ENCODE results near the gene NT5DC2. TPM values are rescaled to one million over a fixed set of nuclear protein-coding genes. Genes with fewer than 3 reads are reported as not detected.

NT5DC2 gene
- total and polyA plus RNA-seq, 3 experiments from 2014 or later: 1.2 to 84.6 (median 80.3) TPM

DNA sequence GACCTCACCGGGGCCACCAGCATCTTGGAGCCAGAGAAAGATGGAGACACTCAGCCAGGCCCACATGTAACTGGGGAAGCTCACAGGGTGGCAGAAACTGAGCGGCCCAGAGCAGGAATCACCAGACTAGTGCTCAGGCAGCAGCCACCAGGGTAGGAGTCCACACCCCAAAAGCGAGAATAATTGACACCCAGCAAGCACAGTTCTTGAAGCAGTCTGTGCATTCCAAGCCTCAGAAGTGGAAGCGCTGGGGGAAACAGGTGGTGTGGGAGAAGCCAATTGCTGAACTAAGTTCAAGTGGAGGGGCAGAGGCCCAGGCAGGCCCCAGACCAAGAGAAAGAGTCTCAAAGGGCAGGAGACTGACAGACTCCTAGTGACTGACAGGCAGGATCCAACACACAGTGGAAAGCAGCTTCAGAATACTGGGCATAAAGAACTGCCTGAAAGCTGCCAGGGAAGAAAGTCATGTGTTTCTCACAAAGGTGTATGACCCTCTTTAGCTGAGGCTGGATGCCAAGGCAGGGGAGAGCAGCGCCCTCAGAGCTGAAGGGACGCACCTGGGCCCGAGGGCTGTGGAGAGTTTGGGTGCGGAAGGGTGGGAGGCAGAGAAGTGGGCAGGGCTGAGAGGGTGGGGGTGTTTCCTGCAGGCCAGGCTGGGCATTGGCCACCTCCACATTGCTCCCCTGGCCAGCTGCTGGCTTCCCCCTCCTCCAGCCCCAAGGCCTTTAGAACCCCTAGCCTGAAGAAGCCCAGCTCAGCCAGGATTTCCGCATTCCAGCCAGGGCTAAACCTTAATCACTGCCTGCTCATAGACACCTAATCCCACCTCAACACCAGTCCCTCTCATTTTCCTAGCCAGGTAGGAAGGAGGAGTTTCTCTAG is 7.7 kb downstream of the NT5DC2 start:
- H3K9me3 ChIP-seq (ENCODE audit: low read length): no peaks in the 10 kb centered on the region
- Mint-ChIP-seq H3K36me3 (no peaks in the 10 kb centered on the region), H3K4me1 (peaks cover 0 to 1% (median 0%) of the 10 kb centered on the region in 3 donors), H3K4me3 (no peak overlapping the region), H3K27ac (peak overlapping the region in 2 of 8 donors; percentile 29 to 51), H3K9me3 (no peaks in the 10 kb centered on the region), H3K27me3 (peaks cover 0 to 2% of the 10 kb centered on the region in 2 donors)
- POLR2A ChIA-PET: no interaction called here
- H3K36me3 ChIP-seq (ENCODE audit: insufficient read depth, low read length): no peaks in the 10 kb centered on the region
- H3K27ac ChIP-seq (ENCODE audit: low read depth, low read length): no peak overlapping the region
- H3K27me3 ChIP-seq (ENCODE audit: insufficient read depth, low read length, poor library complexity, severe bottlenecking): no peaks in the 10 kb centered on the region
- CTCF ChIA-PET: no interaction called here
- no peak overlapping the region for H3K4me3 ChIP-seq (ENCODE audit: low read length)
- no peaks in the 10 kb centered on the region for H3K4me1 ChIP-seq (ENCODE audit: insufficient read depth, low read length)
- peak in 1 of 5 donors; percentile 27 for DNase-seq

DNA sequence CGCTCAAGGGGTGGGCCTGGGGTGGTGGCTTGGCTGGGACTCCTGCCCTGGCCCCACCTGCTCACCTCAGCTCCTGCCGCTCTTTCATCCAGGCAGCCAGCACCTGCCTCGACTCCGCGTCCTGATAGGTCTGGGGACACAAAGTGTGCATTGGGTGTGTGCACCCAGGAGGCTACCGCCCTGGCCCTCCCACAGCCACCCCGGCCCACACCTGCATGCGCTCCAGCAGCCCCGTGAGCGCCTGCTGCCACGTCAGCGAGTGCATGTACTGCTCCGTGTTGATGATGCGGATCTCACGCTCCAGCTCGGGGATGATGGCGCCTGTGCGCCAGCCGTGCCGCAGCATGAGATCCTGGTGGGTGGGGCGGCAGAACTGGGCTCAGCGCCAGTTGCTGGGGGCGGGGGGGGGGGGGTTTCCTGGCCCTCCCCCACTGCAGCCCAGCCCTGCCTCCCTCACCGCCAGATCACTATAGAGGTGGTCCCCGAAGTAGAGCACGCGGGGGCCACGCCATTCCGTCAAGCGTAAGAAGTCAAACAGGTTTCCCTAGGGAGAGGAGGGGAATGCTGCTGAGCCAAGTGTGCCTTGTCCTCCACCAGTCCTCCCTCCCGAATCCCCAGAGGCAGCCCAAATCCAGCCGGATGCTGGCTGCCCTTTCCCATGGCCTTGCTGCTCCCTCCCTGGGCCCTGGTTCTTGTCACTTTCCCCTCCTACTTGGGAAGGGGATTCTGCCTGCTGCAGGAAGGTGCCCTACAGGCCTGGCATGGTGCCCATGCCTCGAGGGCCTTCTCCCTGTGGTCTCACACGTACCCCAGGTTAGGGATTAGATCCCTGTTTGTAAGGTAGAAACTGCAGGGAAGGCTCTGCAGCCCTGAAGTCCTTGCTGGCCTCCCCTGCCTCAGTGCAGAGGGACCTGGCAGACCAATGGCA is 8.6 kb downstream of the NT5DC2 start:
- H3K4me3 ChIP-seq (ENCODE audit: low read length): no peak overlapping the region
- no peak overlapping the region for H3K27ac ChIP-seq (ENCODE audit: low read depth, low read length)
- Mint-ChIP-seq H3K36me3 (no peaks in the 10 kb centered on the region), H3K4me3 (no peak overlapping the region), H3K27ac (no peak overlapping the region), H3K4me1 (no peaks in the 10 kb centered on the region), H3K27me3 (peaks cover 0 to 2% of the 10 kb centered on the region in 2 donors), H3K9me3 (no peaks in the 10 kb centered on the region)
- peak in 1 of 5 donors; percentile 42 for DNase-seq
- no peaks in the 10 kb centered on the region for H3K9me3 ChIP-seq (ENCODE audit: low read length)
- POLR2A ChIA-PET: no interaction called here
- no peaks in the 10 kb centered on the region for H3K4me1 ChIP-seq (ENCODE audit: insufficient read depth, low read length)
- CTCF ChIA-PET: no interaction called here
- H3K36me3 ChIP-seq (ENCODE audit: insufficient read depth, low read length): no peaks in the 10 kb centered on the region
- no peaks in the 10 kb centered on the region for H3K27me3 ChIP-seq (ENCODE audit: insufficient read depth, low read length, poor library complexity, severe bottlenecking)

DNA sequence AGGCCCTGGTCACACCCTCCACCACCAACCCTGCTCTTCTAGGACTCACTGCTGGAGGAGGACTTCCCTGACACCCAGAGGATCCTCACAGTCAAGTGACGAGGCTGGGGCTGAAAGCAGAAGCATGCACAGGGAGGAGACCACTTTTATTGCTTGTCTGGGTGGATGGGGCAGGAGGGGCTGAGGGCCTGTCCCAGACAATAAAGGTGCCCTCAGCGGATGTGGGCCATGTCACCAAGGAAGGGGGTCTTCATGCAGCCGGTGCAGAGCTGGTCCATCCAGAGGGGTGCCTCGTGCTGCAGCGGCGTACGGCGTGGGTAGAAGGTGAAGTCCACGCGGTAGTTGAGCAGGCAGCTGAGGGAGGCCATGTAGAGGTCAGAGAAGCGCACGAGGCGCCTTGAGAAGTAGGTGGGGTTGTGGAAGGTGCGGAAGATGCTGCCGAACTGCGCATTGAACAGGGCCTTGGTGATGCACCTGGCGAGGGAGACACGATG is 9.4 kb downstream of the NT5DC2 start:
- POLR2A ChIA-PET: no interaction called here
- CTCF ChIA-PET: no interaction called here
- peak in 1 of 5 donors; percentile 26 for DNase-seq

DNA sequence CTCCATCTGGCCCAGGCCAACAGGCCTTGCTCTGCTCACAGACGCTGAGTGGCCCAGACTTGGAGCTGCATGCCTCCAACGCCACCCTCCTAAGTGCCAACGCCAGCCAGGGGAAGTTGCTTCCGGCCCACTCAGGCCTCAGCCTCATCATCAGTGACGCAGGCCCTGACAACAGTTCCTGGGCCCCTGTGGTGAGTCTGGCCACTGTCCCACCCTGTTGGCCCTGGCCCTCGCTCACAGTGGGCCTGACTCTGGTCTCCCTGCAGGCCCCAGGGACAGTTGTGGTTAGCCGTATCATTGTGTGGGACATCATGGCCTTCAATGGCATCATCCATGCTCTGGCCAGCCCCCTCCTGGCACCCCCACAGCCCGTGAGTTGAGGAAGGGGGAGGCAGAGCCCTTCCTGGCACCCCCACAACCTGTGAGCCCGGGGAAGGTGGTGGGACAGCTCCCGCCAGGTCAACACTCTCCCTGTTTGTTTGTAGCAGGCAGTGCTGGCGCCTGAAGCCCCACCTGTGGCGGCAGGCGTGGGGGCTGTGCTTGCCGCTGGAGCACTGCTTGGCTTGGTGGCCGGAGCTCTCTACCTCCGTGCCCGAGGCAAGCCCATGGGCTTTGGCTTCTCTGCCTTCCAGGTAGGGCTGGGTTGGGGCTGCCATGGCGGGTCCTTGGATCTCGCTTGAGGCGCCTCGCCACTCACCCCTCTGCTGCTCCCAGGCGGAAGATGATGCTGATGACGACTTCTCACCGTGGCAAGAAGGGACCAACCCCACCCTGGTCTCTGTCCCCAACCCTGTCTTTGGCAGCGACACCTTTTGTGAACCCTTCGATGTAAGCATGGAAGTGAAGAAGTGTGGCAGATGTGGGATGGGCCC is 10.0 kb downstream of the NT5DC2 start:
- Mint-ChIP-seq H3K9me3 (no peaks in the 10 kb centered on the region), H3K4me3 (no peak overlapping the region), H3K27ac (peak overlapping the region in 1 of 8 donors; percentile 77), H3K36me3 (no peaks in the 10 kb centered on the region), H3K4me1 (no peaks in the 10 kb centered on the region), H3K27me3 (peaks cover 0 to 2% of the 10 kb centered on the region in 2 donors)
- Histone ChIP-seq H3K36me3 (ENCODE audit: insufficient read depth, low read length) (no peaks in the 10 kb centered on the region), H3K4me1 (ENCODE audit: insufficient read depth, low read length) (no peaks in the 10 kb centered on the region), H3K4me3 (ENCODE audit: low read length) (no peak overlapping the region), H3K9me3 (ENCODE audit: low read length) (no peaks in the 10 kb centered on the region), H3K27ac (ENCODE audit: low read depth, low read length) (no peak overlapping the region), H3K27me3 (ENCODE audit: insufficient read depth, low read length, poor library complexity, severe bottlenecking) (no peaks in the 10 kb centered on the region)
- ChIA-PET CTCF (no interaction called here), POLR2A (no interaction called here)
- peak in 1 of 5 donors; percentile 44 for DNase-seq

More for the DNA sequence above, 9.4 kb downstream of the NT5DC2 start:
- Mint-ChIP-seq H3K4me1 (no peaks in the 10 kb centered on the region), H3K27ac (no peak overlapping the region), H3K9me3 (no peaks in the 10 kb centered on the region), H3K4me3 (no peak overlapping the region), H3K36me3 (no peaks in the 10 kb centered on the region), H3K27me3 (peaks cover 0 to 2% of the 10 kb centered on the region in 2 donors)
- H3K4me1 ChIP-seq (ENCODE audit: insufficient read depth, low read length): no peaks in the 10 kb centered on the region
- H3K27me3 ChIP-seq (ENCODE audit: insufficient read depth, low read length, poor library complexity, severe bottlenecking): no peaks in the 10 kb centered on the region
- no peak overlapping the region for H3K27ac ChIP-seq (ENCODE audit: low read depth, low read length)
- H3K4me3 ChIP-seq (ENCODE audit: low read length): no peak overlapping the region
- no peaks in the 10 kb centered on the region for H3K9me3 ChIP-seq (ENCODE audit: low read length)
- no peaks in the 10 kb centered on the region for H3K36me3 ChIP-seq (ENCODE audit: insufficient read depth, low read length)

DNA sequence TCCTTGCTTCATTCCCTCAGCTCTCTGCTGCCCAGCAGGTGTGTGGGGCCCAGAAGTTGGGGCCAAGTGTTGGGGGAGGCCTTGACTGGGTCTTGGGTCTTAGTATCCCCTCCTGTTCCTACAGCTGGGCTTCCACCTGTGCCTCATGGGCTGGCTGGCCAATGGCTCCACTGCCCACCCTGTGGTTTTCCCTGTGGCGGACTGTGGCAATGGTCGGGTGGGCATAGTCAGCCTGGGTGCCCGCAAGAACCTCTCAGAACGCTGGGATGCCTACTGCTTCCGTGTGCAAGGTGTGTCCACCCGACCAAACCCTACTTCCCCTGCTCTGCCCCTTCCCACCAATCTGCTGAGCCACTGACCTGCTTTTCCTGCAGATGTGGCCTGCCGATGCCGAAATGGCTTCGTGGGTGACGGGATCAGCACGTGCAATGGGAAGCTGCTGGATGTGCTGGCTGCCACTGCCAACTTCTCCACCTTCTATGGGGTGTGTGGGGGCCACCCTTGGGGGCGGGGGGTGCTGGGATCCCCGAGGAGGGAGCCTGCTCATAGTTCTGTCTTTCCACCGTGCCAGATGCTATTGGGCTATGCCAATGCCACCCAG is 10.9 kb downstream of the NT5DC2 start:
- H3K4me1 Mint-ChIP-seq: no peaks in the 10 kb centered on the region
- H3K4me3 Mint-ChIP-seq: no peak overlapping the region
- no peaks in the 10 kb centered on the region for H3K9me3 Mint-ChIP-seq
- H3K27ac ChIP-seq (ENCODE audit: low read depth, low read length): no peak overlapping the region
- no peaks in the 10 kb centered on the region for H3K36me3 ChIP-seq (ENCODE audit: insufficient read depth, low read length)
- H3K27me3 Mint-ChIP-seq: peaks cover 0 to 2% of the 10 kb centered on the region in 2 donors
- no peaks in the 10 kb centered on the region for H3K36me3 Mint-ChIP-seq
- no peaks in the 10 kb centered on the region for H3K4me1 ChIP-seq (ENCODE audit: insufficient read depth, low read length)
- no peaks in the 10 kb centered on the region for H3K9me3 ChIP-seq (ENCODE audit: low read length)
- DNase-seq: peak in 1 of 5 donors; percentile 39
- no peaks in the 10 kb centered on the region for H3K27me3 ChIP-seq (ENCODE audit: insufficient read depth, low read length, poor library complexity, severe bottlenecking)
- ChIA-PET CTCF (no interaction called here), POLR2A (no interaction called here)
- H3K4me3 ChIP-seq (ENCODE audit: low read length): no peak overlapping the region
- H3K27ac Mint-ChIP-seq: peak overlapping the region in 1 of 8 donors; percentile 63

DNA sequence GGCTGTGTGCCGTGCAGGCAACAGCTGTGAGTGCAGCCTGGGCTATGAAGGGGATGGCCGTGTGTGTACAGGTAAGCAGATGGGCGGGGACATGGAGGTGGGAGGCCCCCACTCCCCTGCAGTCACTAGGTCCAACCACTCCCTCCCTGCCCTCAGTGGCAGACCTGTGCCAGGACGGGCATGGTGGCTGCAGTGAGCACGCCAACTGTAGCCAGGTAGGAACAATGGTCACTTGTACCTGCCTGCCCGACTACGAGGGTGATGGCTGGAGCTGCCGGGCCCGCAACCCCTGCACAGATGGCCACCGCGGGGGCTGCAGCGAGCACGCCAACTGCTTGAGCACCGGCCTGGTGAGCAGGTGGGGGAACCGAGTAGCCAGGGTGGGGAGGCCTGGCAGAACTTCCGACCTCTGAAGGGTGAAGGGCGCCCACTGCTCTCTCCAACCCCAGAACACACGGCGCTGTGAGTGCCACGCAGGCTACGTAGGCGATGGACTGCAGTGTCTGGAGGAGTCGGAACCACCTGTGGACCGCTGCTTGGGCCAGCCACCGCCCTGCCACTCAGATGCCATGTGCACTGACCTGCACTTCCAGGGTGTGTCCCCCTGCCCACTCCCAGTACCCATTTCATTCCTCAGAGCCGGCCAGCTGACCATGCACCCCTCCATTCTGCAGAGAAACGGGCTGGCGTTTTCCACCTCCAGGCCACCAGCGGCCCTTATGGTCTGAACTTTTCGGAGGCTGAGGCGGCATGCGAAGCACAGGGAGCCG is 11.6 kb downstream of the NT5DC2 start:
- Histone ChIP-seq H3K9me3 (ENCODE audit: low read length) (no peaks in the 10 kb centered on the region), H3K4me1 (ENCODE audit: insufficient read depth, low read length) (no peaks in the 10 kb centered on the region), H3K27ac (ENCODE audit: low read depth, low read length) (no peak overlapping the region), H3K36me3 (ENCODE audit: insufficient read depth, low read length) (no peaks in the 10 kb centered on the region), H3K4me3 (ENCODE audit: low read length) (no peak overlapping the region), H3K27me3 (ENCODE audit: insufficient read depth, low read length, poor library complexity, severe bottlenecking) (no peaks in the 10 kb centered on the region)
- ChIA-PET CTCF (no interaction called here), POLR2A (no interaction called here)
- H3K9me3 Mint-ChIP-seq: no peaks in the 10 kb centered on the region
- DNase-seq: no peak
- no peaks in the 10 kb centered on the region for H3K4me1 Mint-ChIP-seq
- H3K27ac Mint-ChIP-seq: no peak overlapping the region
- H3K36me3 Mint-ChIP-seq: no peaks in the 10 kb centered on the region
- no peak overlapping the region for H3K4me3 Mint-ChIP-seq
- H3K27me3 Mint-ChIP-seq: peaks cover 0 to 2% of the 10 kb centered on the region in 2 donors

DNA sequence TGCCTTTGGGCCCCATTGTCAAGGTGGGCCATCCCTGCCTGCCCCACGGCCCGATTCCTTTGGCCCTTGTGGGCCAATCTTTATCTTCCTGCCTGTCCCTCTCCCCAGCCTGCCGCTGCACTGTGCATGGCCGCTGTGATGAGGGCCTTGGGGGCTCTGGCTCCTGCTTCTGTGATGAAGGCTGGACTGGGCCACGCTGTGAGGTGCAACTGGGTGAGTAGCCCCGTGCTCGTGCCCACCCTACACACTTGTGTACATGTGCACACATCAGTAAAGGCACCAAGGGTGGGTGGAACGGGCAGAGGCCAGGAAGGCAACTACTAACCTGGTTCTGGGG is 12.2 kb downstream of the NT5DC2 start:
- Mint-ChIP-seq H3K36me3 (no peaks in the 10 kb centered on the region), H3K27ac (no peak overlapping the region), H3K27me3 (peaks cover 0 to 2% of the 10 kb centered on the region in 2 donors), H3K4me1 (no peaks in the 10 kb centered on the region), H3K4me3 (no peak overlapping the region), H3K9me3 (no peaks in the 10 kb centered on the region)
- no peaks in the 10 kb centered on the region for H3K4me1 ChIP-seq (ENCODE audit: insufficient read depth, low read length)
- POLR2A ChIA-PET: no interaction called here
- H3K36me3 ChIP-seq (ENCODE audit: insufficient read depth, low read length): no peaks in the 10 kb centered on the region
- no peaks in the 10 kb centered on the region for H3K27me3 ChIP-seq (ENCODE audit: insufficient read depth, low read length, poor library complexity, severe bottlenecking)
- DNase-seq: no peak
- no peak overlapping the region for H3K4me3 ChIP-seq (ENCODE audit: low read length)
- CTCF ChIA-PET: no interaction called here
- no peaks in the 10 kb centered on the region for H3K9me3 ChIP-seq (ENCODE audit: low read length)
- no peak overlapping the region for H3K27ac ChIP-seq (ENCODE audit: low read depth, low read length)
